ENCODE data around the gene PSMB5. TPM values are rescaled to one million over a fixed set of nuclear protein-coding genes. Genes with fewer than 3 reads are reported as not detected.

PSMB5 gene
- total RNA-seq, 1 experiment from 2014 or later: 224 TPM

- TF ChIP-seq ZNF396 (CRISPR knock-in tag; IDR thresholded peaks at IDR 0.05; ENCODE audit: borderline replicate concordance) (no peak), GABPB1 (CRISPR knock-in tag; IDR thresholded peaks at IDR 0.05) (no peak), CDX4 (CRISPR knock-in tag; IDR thresholded peaks at IDR 0.05; ENCODE audit: borderline replicate concordance) (no peak), EMX1 (CRISPR knock-in tag; IDR thresholded peaks at IDR 0.05) (no peak), ZNF138 (CRISPR knock-in tag; conservative IDR thresholded peaks at IDR 0.05) (no peak), TEAD1 (CRISPR knock-in tag; IDR thresholded peaks at IDR 0.05) (no peak)
- TF ChIP-seq, protein P1, sequence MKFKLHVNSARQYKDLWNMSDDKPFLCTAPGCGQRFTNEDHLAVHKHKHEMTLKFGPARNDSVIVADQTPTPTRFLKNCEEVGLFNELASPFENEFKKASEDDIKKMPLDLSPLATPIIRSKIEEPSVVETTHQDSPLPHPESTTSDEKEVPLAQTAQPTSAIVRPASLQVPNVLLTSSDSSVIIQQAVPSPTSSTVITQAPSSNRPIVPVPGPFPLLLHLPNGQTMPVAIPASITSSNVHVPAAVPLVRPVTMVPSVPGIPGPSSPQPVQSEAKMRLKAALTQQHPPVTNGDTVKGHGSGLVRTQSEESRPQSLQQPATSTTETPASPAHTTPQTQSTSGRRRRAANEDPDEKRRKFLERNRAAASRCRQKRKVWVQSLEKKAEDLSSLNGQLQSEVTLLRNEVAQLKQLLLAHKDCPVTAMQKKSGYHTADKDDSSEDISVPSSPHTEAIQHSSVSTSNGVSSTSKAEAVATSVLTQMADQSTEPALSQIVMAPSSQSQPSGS (CRISPR knock-in tag; IDR thresholded peaks at IDR 0.05; ENCODE audit: borderline replicate concordance, low read depth): no peak
These were observed 56.2 kb downstream of the PSMB5 start (continued) for GRCh38 chr14:22978487-22978837.

DNA sequence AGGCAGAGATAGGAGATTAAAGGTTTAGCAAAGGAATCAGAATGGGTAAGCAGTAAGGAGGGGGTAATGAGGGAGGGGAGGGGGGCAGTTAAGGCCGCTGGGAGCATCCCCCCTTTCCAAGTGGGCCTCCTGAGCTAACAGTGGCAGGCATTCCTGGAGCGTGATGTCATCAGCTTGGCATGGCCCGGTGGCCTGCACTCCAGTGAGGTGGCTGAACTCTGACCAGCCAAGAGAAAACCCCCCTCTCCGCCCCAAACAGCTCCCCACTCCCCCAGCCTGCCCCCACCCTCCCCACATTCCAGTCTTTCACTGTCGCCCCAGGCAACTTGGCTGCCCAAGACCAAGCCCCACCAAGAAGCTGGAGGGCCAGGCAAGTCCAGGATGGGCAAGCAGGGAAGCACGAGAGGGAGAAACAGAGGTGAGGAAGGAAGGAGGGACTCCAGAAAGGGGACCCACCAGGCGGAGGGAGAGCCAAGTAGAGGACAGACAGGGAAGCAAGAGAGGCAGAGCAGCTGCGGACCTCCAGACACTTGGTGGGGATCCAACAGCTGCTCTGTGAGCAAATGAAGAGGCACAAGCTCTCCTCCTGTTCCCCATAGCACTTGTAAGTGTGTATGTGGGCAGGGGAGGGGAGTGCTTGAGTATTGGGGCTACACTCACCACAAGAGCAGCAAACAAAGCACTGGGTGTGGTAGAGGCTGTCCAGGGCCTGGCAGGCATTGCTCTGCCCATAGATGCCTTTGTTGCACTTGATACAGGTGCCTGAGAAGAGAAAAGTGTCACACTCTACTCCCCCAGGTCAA lies 56.8 kb downstream of the PSMB5 start:
- peak overlapping the region; percentile 59 for H3K4me3 Mint-ChIP-seq
- H3K4me1 Mint-ChIP-seq: peaks cover 46% of the 10 kb centered on the region
- CTCF ChIA-PET: interaction anchor here (0.5 to 4.1 kb wide), 20 partner anchors 8 to 1131 kb away, joined by 3 to 78 read pairs (median 5); partner anchors contain the start of genes HAUS4 and PRMT5
- peaks cover 44% of the 10 kb centered on the region for H3K36me3 Mint-ChIP-seq
- H3K27me3 Mint-ChIP-seq (ENCODE audit: low read depth): no peaks in the 10 kb centered on the region; the same call in none of the 2 replicates
- peak overlapping the region; percentile 99 for H3K27ac Mint-ChIP-seq
- H3K9me3 Mint-ChIP-seq: no peaks in the 10 kb centered on the region
- DNase-seq (ENCODE audit: low spot score) (peak; percentile 87), ATAC-seq (peak; percentile 72)
- TF ChIP-seq GRHL2 (CRISPR knock-in tag; IDR thresholded peaks at IDR 0.05; ENCODE audit: insufficient replicate concordance, severe bottlenecking) (no peak), TEAD1 (CRISPR knock-in tag; IDR thresholded peaks at IDR 0.05) (peak; percentile 38; the same call in 1 of the 2 replicates), TEAD4 (CRISPR knock-in tag; IDR thresholded peaks at IDR 0.05) (0 out of 2 replicates have a peak, but pooled peaks have one; percentile 63), GABPB1 (CRISPR knock-in tag; IDR thresholded peaks at IDR 0.05) (peak; percentile 97)
- TF ChIP-seq, protein P2, sequence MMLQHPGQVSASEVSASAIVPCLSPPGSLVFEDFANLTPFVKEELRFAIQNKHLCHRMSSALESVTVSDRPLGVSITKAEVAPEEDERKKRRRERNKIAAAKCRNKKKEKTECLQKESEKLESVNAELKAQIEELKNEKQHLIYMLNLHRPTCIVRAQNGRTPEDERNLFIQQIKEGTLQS (CRISPR knock-in tag; conservative IDR thresholded peaks at IDR 0.05): 0 out of 2 replicates have a peak, but pooled peaks have one; percentile 25
- POLR2A ChIA-PET: interaction anchor here (0.6 to 3.3 kb wide), 13 partner anchors 8 to 329 kb away, joined by 3 to 19 read pairs (median 4); partner anchors contain the start of genes ACIN1, BCL2L2, C14orf119 and HAUS4

DNA sequence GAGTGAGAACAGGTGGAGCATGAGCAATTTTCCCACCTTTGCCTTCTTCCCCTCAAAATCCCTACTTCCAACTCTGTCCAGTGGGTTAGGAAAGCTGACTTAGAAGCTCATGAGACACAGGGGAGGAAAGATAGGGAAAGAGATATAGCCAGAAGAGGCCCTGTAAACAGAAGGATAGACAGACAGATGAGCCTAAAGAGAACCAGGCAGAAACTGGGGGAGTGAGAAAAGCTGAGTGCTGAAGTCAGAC lies 57.3 kb downstream of the PSMB5 start:
- H3K4me3 Mint-ChIP-seq: peak overlapping the region; percentile 5; the same call in 1 of the 2 replicates
- ATAC-seq: no peak
- H3K9me3 Mint-ChIP-seq: no peaks in the 10 kb centered on the region
- peaks cover 49% of the 10 kb centered on the region for H3K36me3 Mint-ChIP-seq
- no peak for DNase-seq (ENCODE audit: low spot score)
- peaks cover 46% of the 10 kb centered on the region for H3K4me1 Mint-ChIP-seq
- ChIA-PET POLR2A (interaction anchor here (0.6 to 3.3 kb wide), 11 partner anchors 9 to 561 kb away, joined by 3 to 19 read pairs (median 4); partner anchors contain the start of genes ACIN1, BCL2L2, C14orf119 and HAUS4), CTCF (interaction anchor here (0.5 to 4.1 kb wide), 20 partner anchors 8 to 407 kb away, joined by 3 to 78 read pairs (median 4); partner anchors contain the start of genes HAUS4 and PRMT5)
- no peaks in the 10 kb centered on the region; the same call in none of the 2 replicates for H3K27me3 Mint-ChIP-seq (ENCODE audit: low read depth)
- peak overlapping the region; percentile 99 for H3K27ac Mint-ChIP-seq
- TF ChIP-seq, protein P3, sequence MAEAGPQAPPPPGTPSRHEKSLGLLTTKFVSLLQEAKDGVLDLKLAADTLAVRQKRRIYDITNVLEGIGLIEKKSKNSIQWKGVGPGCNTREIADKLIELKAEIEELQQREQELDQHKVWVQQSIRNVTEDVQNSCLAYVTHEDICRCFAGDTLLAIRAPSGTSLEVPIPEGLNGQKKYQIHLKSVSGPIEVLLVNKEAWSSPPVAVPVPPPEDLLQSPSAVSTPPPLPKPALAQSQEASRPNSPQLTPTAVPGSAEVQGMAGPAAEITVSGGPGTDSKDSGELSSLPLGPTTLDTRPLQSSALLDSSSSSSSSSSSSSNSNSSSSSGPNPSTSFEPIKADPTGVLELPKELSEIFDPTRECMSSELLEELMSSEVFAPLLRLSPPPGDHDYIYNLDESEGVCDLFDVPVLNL (CRISPR knock-in tag; IDR thresholded peaks at IDR 0.05; ENCODE audit: borderline replicate concordance, low read depth): no peak
- no peak for TF ChIP-seq ZNF425 (CRISPR knock-in tag; conservative IDR thresholded peaks at IDR 0.05)
- no peak for TF ChIP-seq ZNF121 (CRISPR knock-in tag; IDR thresholded peaks at IDR 0.05)
- TF ChIP-seq CBFB (CRISPR knock-in tag; IDR thresholded peaks at IDR 0.05; ENCODE audit: low read depth): no peak
- TF ChIP-seq ESRRA (CRISPR knock-in tag; IDR thresholded peaks at IDR 0.05; ENCODE audit: borderline replicate concordance): no peak
- no peak for TF ChIP-seq ZBTB43 (CRISPR knock-in tag; IDR thresholded peaks at IDR 0.05)
- no peak for TF ChIP-seq TEAD1 (CRISPR knock-in tag; IDR thresholded peaks at IDR 0.05)
- TF ChIP-seq ZNF423 (CRISPR knock-in tag; IDR thresholded peaks at IDR 0.05): no peak
- no peak for TF ChIP-seq JAZF1 (CRISPR knock-in tag; IDR thresholded peaks at IDR 0.05)
- no peak for TF ChIP-seq GRHL2 (CRISPR knock-in tag; IDR thresholded peaks at IDR 0.05; ENCODE audit: insufficient replicate concordance, severe bottlenecking)
- TF ChIP-seq, protein P4, sequence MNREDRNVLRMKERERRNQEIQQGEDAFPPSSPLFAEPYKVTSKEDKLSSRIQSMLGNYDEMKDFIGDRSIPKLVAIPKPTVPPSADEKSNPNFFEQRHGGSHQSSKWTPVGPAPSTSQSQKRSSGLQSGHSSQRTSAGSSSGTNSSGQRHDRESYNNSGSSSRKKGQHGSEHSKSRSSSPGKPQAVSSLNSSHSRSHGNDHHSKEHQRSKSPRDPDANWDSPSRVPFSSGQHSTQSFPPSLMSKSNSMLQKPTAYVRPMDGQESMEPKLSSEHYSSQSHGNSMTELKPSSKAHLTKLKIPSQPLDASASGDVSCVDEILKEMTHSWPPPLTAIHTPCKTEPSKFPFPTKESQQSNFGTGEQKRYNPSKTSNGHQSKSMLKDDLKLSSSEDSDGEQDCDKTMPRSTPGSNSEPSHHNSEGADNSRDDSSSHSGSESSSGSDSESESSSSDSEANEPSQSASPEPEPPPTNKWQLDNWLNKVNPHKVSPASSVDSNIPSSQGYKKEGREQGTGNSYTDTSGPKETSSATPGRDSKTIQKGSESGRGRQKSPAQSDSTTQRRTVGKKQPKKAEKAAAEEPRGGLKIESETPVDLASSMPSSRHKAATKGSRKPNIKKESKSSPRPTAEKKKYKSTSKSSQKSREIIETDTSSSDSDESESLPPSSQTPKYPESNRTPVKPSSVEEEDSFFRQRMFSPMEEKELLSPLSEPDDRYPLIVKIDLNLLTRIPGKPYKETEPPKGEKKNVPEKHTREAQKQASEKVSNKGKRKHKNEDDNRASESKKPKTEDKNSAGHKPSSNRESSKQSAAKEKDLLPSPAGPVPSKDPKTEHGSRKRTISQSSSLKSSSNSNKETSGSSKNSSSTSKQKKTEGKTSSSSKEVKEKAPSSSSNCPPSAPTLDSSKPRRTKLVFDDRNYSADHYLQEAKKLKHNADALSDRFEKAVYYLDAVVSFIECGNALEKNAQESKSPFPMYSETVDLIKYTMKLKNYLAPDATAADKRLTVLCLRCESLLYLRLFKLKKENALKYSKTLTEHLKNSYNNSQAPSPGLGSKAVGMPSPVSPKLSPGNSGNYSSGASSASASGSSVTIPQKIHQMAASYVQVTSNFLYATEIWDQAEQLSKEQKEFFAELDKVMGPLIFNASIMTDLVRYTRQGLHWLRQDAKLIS (CRISPR knock-in tag; IDR thresholded peaks at IDR 0.05; ENCODE audit: borderline replicate concordance): no peak
